Testis (tissue), 3 donors: ENCODE results near the gene FBXL7. TPM values are rescaled to one million over a fixed set of nuclear protein-coding genes. Genes with fewer than 3 reads are reported as not detected.
"Not testable (repeated sequence)": the region's sequence is repeated elsewhere in the genome, so short reads cannot be mapped to it uniquely, and the experiment has no call there.

Source experiments
- DNase-seq: peaks from one replicate; pipeline ENCODE4 v3.0.0-alpha.2; 2019
- H3K27ac ChIP-seq, 2 donors: fragments of 200-600 bp; sonication (generic); one replicate each; pipeline ENCODE4 v1.5.1; 2019
- H3K27me3 ChIP-seq: fragments of 200-600 bp; sonication (generic); one replicate; pipeline ENCODE4 v1.5.1; 2019
- H3K36me3 ChIP-seq: fragments of 200-600 bp; sonication (generic); one replicate; pipeline ENCODE4 v1.5.1; 2017; ENCODE audit warnings: low read depth; ENCODE audit errors: missing control alignments
- H3K4me1 ChIP-seq: fragments of 200-600 bp; sonication (generic); one replicate; pipeline ENCODE4 v1.5.1; 2019
- H3K4me3 ChIP-seq, 2 donors: fragments of 200-600 bp; sonication (generic); one replicate each; pipeline ENCODE4 v1.5.1; 2017 to 2019
- H3K9me3 ChIP-seq: fragments of 200-600 bp; sonication (generic); one replicate; pipeline ENCODE4 v1.5.1; 2017
- POLR2A ChIP-seq: fragments of 450-650 bp; IDR thresholded peaks from one replicate; pipeline ENCODE4 v1.6.1; 2017; ENCODE audit warnings: antibody characterized with exemption, mild to moderate bottlenecking, moderate library complexity
- WGBS, 2 donors: methylation state at CpG; one replicate each; pipeline ENCODE4 v1.1.5; 2018; 5-methylcytosine and 5-hydroxymethylcytosine counted together
- intact Hi-C: fragments of 100-400 bp; cut with DNase I; formaldehyde crosslinking; loops from one replicate; pipeline ENCODE4 v1.15.1; 2023; ENCODE audit warnings: low total_unique reads
- polyA plus RNA-seq: library from polyadenylated mRNA; stranded (reverse); fragments of 350-450 nt; fragmentation: Illumina TruSeq; extraction: RNeasy Lipid Tissue Mini Kit (QIAGEN cat#74804); gene quantifications from one replicate; pipeline ENCODE4 v1.2.3, GENCODE V29; 2014; ENCODE audit warnings: low read depth, low replicate concordance; ENCODE audit not compliant: insufficient read depth
- total RNA-seq, 2 donors: library from RNA; depleted of rRNA; stranded (reverse); fragments of >200 nt; gene quantifications; one replicate each; pipeline ENCODE4 v1.2.3, GENCODE V29; 2016
- TF ChIP-seq, protein P1 (sequence below), 3 experiments: fragments of 450-650 bp in 2 of 3; fragments of 200-600 bp in 1 of 3; sonication (generic) in 1 of 3; IDR thresholded peaks; one replicate each; pipeline ENCODE4 v1.5.1; 2016 to 2019; ENCODE audit warnings: antibody characterized with exemption in 3 of 3, mild to moderate bottlenecking in 2 of 3, moderate library complexity in 1 of 3

Gene FBXL7
- total and polyA plus RNA-seq, 3 donors from 2014 or later, result 9.8 to 17.3 (median 15.2) TPM

DNA sequence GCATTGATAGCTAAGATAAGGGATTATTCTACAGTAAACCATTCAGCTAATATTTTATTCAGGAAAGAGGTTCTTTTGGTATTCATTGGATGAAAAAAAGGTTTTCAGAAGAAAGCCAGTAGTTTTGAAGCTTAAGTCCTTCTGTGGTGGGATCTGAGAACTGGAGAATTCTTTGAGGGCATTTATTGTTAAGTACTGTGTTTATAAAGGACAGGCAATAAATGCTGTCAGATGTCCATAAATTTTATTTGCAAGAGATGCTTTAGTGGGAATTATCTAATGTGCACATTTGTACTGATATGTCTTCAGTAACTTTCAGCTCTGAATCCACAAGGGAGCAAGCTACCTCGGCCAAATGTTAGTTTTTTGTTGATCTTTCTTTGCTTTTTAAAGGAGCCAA lies 358.3 kb downstream of the FBXL7 start:
- H3K4me1 ChIP-seq, result no peaks in the 10 kb centered on the region
- intact Hi-C loops, result no loop called here
- no peak overlapping the region for H3K27ac ChIP-seq
- no peak for DNase-seq
- WGBS, 2 donors, result 45 to 56% methylated on average over 1 of the region's 1 CpG
- no peaks in the 10 kb centered on the region for H3K9me3 ChIP-seq
- TF ChIP-seq POLR2A, result no peak
- TF ChIP-seq, protein P1, sequence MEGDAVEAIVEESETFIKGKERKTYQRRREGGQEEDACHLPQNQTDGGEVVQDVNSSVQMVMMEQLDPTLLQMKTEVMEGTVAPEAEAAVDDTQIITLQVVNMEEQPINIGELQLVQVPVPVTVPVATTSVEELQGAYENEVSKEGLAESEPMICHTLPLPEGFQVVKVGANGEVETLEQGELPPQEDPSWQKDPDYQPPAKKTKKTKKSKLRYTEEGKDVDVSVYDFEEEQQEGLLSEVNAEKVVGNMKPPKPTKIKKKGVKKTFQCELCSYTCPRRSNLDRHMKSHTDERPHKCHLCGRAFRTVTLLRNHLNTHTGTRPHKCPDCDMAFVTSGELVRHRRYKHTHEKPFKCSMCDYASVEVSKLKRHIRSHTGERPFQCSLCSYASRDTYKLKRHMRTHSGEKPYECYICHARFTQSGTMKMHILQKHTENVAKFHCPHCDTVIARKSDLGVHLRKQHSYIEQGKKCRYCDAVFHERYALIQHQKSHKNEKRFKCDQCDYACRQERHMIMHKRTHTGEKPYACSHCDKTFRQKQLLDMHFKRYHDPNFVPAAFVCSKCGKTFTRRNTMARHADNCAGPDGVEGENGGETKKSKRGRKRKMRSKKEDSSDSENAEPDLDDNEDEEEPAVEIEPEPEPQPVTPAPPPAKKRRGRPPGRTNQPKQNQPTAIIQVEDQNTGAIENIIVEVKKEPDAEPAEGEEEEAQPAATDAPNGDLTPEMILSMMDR (IDR thresholded peaks at IDR 0.05), result no peak
- H3K4me3 ChIP-seq, result no peak overlapping the region
- no peaks in the 10 kb centered on the region for H3K27me3 ChIP-seq
- no peaks in the 10 kb centered on the region for H3K36me3 ChIP-seq

DNA sequence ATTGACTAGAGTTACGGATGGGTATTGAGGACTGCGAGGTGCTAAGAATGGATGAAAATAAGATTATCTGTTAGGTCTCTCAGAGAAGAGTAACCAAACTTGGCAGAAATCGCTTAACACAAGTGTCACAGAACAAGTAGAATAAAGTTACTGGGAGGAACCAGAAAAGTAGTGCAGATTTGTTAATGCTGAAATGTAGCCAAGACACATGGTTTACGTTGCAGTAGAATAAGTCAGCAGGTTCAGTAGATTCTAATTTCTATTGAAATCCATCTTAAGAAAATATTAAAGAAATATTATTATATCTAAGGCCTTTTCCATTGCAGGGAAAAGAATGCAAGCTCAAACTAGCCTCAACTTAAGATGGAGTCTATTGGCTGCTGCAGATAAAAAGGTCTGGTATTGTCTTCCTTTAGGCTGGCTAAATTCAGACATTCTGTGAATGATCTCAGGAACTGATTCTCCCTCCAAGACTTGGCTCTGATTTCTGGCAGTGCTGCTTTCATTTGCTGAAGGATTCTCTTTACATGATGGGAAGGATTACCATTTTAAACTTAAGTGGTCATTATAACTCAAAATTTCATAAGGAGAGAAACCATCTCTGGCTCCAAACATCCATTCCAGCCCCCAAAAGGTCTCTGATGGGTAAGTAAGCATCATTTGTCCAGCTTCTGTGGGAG lies 364.7 kb downstream of the FBXL7 start:
- TF ChIP-seq, protein P1 (IDR thresholded peaks at IDR 0.05), result no peak
- TF ChIP-seq POLR2A, result no peak
- H3K4me1 ChIP-seq, result no peaks in the 10 kb centered on the region
- DNase-seq, result no peak
- no peak overlapping the region for H3K4me3 ChIP-seq
- H3K27me3 ChIP-seq, result no peaks in the 10 kb centered on the region
- no peaks in the 10 kb centered on the region for H3K36me3 ChIP-seq
- no peaks in the 10 kb centered on the region for H3K9me3 ChIP-seq
- WGBS, 2 donors, result 85 to 87% methylated on average over 4 of the region's 4 CpGs
- no peak overlapping the region for H3K27ac ChIP-seq
- intact Hi-C loops, result no loop called here

DNA sequence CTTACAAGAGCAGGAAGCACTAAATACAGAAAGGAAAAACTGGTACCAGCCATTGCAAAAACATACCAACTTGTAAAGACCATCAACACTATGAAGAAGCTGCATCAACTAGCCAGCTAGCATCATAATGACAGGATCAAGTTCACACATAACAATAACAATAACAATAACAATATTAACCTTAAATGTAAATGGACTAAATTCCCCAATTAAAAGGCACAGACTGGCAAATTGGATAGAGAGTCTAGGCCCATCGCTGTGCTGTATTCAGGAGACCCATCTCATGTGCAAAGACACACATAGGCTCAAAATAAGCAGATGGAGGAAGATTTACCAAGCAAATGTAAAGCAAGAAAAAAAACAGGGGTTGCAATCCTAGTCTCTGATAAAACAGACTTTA lies 372.3 kb downstream of the FBXL7 start:
- DNase-seq, H3K27me3 ChIP-seq, H3K9me3 ChIP-seq, H3K4me1 ChIP-seq, H3K36me3 ChIP-seq, H3K4me3 ChIP-seq, H3K27ac ChIP-seq, intact Hi-C loops: not testable (repeated sequence)
- 93 to 100% methylated on average over 1 of the region's 1 CpG for WGBS, 2 donors

DNA sequence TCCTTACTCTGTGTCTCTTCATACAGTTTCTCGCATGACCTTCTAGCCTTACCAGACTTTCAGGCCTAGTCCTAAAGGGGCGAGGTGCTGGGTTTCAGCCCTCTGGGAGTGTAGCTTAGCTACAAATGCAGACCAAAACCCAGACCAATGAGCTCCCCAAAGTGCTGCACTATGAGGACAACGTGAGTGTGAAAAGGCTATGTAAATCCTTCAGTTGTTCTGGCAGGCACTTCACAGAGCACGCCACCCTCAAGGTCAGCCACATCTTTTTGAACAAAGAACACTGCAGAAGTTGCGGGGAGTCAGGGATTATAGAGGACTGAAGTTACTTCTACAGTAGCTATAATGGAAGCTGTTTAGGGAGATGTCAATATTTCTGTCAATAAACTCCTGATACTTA lies 377.9 kb downstream of the FBXL7 start:
- Histone ChIP-seq H3K27me3 (no peaks in the 10 kb centered on the region), H3K27ac (no peak overlapping the region), H3K4me1 (no peaks in the 10 kb centered on the region), H3K36me3 (no peaks in the 10 kb centered on the region), H3K4me3 (no peak overlapping the region), H3K9me3 (no peaks in the 10 kb centered on the region)
- DNase-seq, result no peak
- intact Hi-C loops, result no loop called here
- TF ChIP-seq, protein P1 (IDR thresholded peaks at IDR 0.05), result no peak
- TF ChIP-seq POLR2A, result no peak
- WGBS, 2 donors, result 63 to 73% methylated on average over 4 to 5 of the region's 5 CpGs

DNA sequence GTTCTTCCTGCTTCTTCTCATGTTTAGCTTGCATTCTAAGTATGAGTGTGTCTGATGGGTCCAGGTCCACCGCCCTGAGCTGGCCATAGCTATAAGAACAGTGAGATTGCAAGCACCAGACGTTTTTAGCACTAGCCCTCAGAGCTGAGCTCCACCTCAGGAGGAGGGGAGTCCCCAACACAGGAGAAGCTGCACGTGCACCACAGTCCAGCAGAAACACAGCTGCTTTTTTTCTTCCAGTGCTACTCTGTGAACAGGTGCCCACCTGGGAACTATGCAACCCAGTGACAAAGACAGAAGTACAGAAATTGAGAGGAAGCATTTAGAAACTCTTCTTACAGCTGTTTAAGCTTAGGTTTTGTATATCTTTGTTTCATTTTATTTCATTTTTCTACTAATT lies 380.2 kb downstream of the FBXL7 start:
- Histone ChIP-seq H3K4me1 (no peaks in the 10 kb centered on the region), H3K27me3 (no peaks in the 10 kb centered on the region), H3K27ac (no peak overlapping the region), H3K9me3 (no peaks in the 10 kb centered on the region), H3K4me3 (no peak overlapping the region), H3K36me3 (no peaks in the 10 kb centered on the region)
- 58 to 70% methylated on average over 3 of the region's 3 CpGs for WGBS, 2 donors
- intact Hi-C loops, result no loop called here
- DNase-seq, result no peak
- TF ChIP-seq POLR2A, result no peak
- TF ChIP-seq, protein P1 (IDR thresholded peaks at IDR 0.05), result no peak
